Posterior cingulate gyrus (tissue), 11 donors: ENCODE results near the gene SPA17.
A peak's percentile ranks its signal among the peaks of the same experiment; 100 is the strongest.

Experiments used
- DNase-seq, 10 donors: peaks; one replicate each; pipeline versions ENCODE4 v3.0.0 to v3.0.0-alpha.2; 2020 to 2021; ENCODE audit warnings: mixed read lengths in 3 of 10
- intact Hi-C: fragments of 100-400 bp; cut with DNase I; formaldehyde crosslinking; loops from one replicate; pipeline ENCODE4 v1.15.1; 2023

SPA17 gene

DNA sequence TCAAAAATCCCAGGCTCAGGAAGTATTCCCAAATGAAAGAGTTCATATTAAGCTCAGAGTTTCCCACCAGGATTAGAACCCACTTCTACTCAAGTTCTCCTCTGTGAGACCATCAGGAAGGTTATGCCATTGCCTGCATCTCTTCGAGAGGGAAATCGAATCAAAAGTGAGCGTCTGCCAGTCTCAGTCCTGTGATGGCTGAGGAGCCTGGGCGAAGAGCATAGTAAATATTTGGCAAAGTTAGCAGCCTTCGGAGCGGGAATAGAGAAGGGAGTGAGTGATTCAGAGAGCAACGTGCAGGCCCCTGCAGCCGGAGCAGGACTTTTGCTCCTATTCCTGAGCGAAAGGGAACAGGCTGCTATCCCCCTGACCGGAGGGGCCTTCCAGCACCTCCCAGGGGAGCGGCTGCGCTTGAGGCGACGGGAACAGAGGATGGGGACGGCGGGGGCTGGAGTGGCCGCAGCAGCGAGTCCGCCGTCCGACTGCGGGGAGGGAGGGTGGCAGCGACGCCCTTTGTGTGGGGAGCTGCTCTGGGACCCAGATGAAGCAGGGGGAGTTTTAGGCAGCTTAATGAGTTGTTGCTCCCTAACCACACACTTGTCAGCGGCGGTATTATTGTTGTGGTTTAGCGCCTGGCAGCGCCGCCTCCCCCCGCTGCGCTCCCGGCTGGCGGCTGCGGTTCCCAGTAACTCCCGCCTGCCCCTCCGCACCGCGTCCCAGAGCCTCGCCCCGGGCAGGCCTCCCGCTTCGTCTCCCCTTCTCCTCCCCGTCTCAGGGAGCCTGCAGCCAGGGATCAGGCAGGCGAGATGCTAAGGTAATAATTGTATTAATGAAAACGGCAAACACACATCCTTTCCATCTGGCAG, 44.3 kb downstream of the SPA17 start:
- intact Hi-C loops = no loop called here
- DNase-seq = peak in 3 of 10 donors; percentile 69 to 87 (median 78)

DNA sequence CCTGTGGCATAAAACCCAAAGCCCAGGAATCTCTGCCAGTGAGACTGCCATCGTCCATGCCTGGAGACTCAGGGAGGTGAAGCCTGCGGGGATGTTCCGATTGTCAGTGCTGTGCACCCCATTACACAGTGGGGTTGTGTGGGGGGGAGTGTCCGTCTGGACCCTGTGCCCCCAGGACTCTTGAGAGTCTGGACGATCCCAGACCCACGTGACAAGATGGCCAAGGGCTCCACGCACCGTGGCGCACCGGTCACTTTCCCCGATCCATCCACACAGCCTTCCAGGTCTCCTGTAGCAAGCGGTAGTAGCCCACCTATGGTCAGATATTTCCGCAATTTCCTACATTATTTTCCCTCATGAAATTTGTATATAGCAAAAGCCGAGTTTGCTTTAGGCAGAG, 45.1 kb downstream of the SPA17 start:
- intact Hi-C loops = no loop called here
- DNase-seq = peak in 2 of 10 donors; percentile 68 to 70

DNA sequence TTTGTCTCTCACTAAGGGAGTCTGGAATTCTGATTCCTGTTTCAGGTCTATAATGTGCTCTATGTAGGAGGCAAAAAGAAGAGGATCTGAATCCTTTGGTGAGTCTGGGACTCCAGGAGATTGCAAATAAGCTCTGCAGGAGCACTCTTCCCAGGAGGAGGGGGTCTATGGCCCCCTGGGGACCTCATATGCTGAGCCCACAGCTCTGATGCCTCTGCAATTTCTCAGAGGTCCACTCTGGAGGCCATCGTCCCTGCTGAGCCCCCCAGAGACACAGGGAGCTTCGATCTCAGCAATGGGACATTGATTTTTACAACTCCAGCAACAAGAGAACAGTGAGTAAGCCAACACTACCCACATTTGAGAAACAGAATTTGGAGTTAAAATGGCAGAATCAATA, 45.8 kb downstream of the SPA17 start:
- DNase-seq = no peak
- intact Hi-C loops = no loop called here

DNA sequence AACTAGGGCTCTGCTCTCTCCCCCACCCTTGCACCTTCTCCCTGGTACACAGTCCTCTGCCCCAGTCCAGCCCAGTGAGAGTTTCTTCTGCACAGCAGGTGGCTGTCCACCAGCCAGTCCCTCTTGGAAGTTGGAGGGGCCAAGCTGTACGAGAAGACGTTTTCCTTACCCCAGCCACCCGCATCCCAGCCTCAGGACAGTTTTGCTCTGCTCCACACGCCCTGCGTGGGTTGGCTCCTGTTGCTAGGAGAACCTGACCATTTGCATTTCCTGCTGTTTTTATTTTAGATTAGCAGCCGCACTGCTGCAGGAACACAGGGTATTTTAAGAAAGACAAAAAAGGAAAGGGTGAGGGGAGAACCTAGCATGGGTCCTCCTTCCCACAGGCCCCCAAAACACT, 48.5 kb downstream of the SPA17 start:
- DNase-seq = peak in 3 of 10 donors; percentile 33 to 84 (median 78)
- intact Hi-C loops = no loop called here

DNA sequence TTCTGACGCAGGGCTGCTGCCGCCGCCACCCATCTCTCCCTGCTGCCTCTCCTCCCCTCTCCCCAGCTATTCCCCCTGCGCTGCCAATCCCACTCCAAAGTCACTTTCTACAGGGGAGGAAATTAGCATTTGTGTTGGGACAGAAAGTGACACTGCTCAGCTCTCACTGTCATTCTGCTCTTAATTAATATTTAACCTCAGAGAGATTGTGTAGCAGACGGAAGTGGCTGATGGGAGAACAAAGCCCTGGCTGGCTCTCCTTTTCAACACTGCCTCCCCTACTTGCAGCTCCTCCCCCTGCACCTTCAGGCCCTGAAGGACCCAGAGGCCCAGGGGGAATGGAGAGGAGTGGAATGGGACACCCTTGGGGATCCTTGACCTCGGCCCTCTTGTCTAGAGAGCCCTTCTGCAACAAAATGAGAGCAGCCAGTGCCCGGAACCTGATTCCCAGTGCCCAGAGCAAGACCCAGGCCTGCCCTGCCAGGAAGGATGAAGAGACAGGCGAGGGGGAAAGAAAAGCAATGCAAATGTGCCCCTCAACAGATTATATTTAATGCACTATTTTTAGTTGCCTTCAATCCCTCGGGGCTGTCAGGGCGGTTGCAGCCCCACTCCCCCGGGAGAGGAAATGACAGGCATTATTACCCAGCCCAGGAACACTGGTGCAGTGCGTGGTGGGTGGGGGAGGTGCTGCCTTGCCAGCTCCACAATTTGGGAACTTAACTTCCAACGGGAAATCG, 51.4 kb downstream of the SPA17 start:
- no peak for DNase-seq
- intact Hi-C loops = no loop called here

DNA sequence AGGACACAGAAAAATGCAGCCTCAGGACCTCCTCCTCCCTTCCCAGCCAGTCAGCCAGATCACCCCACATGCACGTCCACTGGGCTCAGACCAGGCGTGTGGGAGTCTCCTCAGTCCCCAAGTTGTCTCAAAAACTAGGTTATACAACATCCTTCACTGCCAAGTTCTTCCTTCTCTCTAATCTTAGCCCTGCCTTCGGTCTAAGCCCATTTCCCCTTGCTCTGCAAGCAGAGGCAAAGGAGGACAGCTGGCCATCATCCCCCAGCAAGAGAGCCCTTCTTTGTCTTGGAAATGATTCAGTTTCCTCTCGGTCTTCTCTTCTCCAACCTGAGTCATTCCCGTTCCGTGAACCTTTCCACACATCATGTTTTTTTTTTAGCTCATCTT, 52.0 kb downstream of the SPA17 start:
- intact Hi-C loops = no loop called here
- DNase-seq = peak in 5 of 10 donors; percentile 31 to 90 (median 81)

DNA sequence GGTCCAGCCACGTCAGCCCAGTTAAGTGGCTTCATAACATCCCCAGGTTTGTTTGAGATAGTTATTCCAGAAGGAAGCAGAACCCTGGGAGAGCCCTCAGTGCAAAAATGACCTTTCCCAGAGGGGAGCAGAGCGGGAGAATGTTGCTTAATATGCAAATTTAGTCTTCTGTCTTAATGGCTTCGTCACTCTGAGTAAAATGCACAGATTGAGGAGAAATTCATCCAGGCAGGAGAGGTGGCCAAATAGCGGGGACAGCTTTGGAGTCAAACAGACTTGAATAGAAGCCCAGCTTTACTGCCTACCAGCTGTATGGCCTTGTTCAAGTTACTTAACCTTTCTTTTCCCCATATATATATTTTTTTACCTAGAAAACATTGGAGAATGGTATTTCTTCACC, 53.8 kb downstream of the SPA17 start:
- intact Hi-C loops = no loop called here
- DNase-seq = no peak

DNA sequence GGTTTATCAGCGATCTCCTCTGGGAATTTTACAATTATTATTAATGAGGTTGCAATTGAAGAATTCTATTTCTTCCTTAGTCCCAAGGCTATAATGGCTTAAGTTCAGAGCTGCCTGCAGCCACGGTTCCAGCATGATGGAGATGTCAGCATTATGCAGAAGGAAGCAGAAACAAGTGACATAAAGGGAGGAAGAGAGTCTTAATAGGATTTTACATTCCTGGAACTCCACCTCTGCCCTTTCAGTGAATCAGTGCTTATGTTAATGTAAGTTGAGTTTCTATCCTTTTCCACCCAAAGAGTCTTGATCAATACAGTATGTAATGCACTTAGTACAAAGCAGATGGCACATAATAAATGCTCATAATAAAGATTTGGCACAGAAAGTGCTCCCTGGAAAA, 54.4 kb downstream of the SPA17 start:
- intact Hi-C loops = no loop called here
- DNase-seq = no peak

DNA sequence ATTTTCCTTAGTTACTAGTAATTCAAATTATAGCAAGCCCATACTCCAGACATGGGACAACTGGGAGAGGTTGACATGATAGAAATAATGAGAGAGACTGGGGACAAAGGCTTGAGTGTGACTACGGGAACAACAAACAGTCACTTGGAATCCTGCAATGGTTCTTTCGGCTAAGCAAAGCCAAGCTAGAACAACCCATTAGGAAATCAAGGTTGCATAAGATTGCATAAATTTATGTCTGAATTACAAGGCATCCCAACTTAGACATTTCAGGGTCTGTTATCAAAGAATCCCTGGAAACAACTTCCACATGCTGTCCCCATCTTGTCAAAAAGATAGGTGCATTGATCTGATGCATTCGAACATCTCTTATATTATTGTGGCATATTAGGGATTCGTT, 55.9 kb downstream of the SPA17 start:
- no peak for DNase-seq
- intact Hi-C loops = no loop called here

DNA sequence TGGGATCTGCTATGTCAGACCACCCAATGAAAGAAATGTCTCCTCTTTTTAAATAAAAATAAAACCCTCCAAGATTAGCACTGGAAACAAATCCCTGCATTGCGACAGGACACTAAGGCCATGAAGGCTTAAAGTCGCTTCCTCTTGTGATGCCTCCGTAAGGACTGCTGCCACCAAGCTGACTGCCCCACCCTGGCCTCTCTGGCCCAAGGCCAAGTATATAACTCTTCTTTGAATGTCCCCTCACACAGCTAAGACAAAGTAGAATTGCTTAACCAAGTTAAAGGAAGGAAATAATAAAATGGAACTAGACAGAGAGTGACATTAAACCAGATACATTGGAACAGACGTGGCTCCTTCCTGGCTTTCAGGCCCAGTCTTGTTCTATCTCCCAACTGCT, 58.5 kb downstream of the SPA17 start:
- no peak for DNase-seq
- intact Hi-C loops = no loop called here

DNA sequence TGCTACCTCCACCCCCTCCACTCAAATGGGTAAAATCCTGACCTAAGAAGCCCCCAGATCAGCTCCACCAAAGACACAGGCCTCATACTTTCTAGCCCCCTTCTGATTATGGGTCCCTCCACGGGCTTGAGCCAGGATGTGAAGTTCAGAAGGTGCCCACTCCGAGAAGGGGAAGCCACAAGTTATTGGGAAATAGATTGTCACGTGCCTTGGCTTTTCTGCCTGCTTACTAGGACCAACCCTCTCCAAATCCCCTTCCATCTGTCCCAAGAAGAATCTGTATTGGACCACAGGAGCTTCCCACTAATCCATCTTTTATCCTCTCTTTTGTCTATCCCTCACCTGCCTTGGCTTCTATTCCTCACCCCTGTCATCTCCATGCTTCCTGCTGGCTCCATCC, 63.0 kb downstream of the SPA17 start:
- DNase-seq = no peak
- intact Hi-C loops = no loop called here

DNA sequence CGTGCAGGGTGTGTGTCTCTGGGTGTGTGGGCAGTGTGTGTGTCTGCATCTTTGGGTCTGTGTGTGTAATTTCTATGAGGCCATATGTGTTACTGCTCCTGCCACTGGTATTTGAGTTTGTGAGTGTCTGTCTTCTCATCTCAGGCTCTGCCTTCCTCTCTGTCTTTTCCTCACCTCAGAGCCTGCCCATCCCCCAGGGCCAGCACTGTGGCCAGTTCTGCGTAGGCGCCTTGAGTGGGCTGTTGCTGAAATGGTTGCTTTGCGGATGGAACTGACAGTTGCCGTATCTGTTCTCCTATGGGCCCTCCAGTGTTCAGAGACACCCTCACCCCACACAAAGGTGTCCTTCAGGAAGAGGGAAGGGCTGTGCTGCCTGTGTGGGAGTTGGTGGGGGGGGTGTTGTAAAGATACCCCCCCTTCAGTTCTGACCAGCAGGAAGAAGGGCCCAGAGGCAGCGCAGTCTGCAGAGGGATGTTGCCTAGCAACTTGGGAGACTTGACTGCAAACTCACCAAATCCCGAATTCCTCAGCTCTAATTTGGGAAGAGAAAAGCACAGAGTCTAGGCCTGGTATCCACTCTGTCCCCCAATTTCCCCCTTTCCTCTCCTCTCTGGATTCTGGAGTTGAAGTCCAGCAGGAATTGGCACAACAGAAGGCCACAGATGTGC, 64.1 kb downstream of the SPA17 start:
- peak in 4 of 10 donors; percentile 35 to 92 (median 86) for DNase-seq
- intact Hi-C loops = no loop called here

DNA sequence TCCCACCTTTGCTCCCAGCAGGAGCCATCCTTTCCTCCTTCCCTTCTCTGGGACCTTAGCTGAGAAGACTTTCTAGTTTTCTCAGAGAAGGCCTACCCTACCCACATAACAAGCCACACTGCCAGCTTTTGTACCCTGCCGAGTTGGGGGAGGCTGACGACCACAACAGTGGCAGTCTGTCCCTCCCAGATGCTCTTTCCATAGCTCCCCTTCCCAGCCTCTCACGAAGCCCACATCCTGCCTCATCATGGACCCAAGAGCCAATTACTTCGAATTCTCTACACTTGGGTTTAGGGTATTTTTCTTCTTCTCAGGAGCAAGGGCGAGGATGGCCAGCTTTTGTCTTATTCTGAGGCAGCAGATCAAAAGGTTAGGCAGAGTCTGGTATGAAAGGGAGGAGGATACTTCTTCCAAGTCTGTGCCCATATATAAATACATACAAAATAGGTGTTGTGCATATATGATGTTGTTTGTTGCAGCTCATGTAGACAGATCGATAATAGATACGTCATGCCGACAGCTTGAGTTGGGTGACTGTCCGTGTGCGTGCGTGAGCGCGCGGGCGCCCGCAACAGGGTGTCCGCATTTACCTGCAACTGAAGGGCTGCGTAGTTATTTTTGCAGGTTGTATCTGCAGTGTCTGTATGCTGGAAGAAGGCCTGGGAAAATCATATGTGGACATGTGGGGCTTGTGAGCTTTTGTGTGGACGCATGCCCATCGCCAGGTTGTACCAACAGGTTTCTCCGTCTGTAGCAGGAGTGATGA, 65.2 kb downstream of the SPA17 start:
- intact Hi-C loops = no loop called here

DNA sequence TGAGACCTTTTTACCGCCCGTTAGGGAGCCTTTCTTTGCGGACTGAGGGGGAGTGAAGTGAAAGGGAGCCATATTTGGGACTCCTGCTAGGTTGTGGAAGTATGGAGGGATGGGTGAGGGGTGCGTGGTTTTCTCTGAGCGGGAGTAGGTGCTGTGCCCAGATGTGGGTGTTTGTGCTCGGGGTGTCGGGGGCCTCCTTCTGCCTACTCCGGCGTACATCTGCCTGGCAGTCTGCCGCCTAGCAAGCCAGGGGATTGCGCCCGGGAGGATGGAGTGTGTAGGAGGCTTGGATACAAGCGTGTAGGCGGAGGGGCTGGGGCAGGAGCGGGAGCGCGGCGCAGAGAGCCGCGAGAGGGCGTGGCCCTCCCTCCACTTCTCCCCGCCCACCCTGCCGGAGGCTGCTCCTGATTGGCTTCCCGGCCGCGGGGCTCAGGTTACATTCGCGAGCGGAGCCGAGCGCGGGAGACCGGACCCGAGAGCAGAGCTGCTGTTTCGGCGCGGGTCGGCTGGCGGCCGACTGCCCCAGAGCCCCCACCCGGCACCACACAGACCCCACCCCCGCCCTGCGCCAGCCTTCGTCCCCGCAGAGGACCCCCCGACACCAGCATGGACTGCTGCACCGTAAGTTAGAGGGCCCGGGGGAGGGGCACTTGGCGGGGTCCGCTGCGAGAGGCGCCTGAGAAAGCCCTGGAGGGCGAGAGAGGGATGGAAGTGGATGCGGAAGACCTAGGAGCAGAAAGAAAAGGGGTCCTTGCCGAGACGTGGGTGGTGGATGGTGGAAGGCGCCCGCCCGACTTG, 66.0 kb downstream of the SPA17 start, which contains the start of gene NRGN:
Gene NRGN, plus strand, starts transcription at position 464 of the 798 bp plus-strand sequence. Its CDS starts 143 bp downstream, at position 607.
- peak; percentile 64 to 98 (median 89) for DNase-seq
- intact Hi-C loops = loop anchor here (5.0 kb wide), 1 partner anchor 67 kb away; the partner anchor contains the start of genes SIAE and SPA17

More for the DNA sequence above, 65.2 kb downstream of the SPA17 start:
- DNase-seq = no peak

DNA sequence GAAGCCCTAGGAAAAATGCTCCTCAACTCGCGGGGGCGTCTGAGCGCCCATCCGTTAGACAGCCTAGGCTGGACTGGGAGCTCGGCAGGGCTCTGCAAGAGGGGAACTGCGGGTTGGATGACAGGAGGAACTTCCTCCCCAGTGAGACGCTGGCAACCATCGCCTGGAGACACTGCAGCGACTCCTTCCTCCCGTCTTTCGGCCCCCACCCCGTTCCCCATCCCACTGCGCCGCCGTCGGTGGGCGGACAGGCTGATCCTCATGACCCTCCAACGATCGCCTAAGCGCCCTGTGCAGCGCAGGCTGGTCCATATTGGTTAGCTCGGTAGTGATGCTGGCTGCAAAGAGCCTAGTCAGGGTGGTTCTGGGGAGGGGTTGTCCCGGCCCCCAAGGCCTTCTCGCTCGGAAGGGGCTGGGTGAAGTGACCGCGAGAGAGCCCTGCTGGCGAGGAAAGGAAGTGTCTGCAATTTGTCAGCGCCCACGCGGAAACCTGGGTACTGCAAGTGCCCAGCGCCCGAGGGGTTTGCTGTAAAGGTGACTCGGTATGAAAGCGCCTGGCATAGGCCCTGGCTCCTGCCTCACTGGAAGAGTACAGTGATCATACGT, 66.7 kb downstream of the SPA17 start:
- peak in 5 of 10 donors; percentile 50 to 92 (median 90) for DNase-seq
- intact Hi-C loops = loop anchor here (5.0 kb wide), 1 partner anchor 68 kb away; the partner anchor contains the start of genes SIAE and SPA17

DNA sequence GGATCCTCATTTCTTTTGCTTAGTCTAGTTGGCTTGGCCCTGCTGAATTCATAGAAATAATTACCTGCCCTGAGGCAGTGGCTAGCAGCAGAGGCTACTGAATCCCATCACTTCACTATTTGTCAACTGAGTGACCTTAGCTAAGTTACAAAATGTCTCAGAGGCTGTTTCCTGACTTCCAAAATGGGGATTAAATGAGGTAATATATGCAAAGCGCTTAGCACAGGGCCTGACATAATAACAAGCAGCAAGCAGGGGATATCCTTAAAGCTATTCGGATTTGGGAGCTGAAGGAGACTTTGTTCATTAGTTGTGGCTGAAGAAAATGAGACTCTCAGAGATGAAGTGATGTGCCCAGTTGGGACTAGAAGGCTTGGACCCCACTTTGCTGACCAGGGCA, 68.9 kb downstream of the SPA17 start:
- intact Hi-C loops = loop anchor here (5.0 kb wide), 1 partner anchor 70 kb away; the partner anchor contains the start of genes SIAE and SPA17

DNA sequence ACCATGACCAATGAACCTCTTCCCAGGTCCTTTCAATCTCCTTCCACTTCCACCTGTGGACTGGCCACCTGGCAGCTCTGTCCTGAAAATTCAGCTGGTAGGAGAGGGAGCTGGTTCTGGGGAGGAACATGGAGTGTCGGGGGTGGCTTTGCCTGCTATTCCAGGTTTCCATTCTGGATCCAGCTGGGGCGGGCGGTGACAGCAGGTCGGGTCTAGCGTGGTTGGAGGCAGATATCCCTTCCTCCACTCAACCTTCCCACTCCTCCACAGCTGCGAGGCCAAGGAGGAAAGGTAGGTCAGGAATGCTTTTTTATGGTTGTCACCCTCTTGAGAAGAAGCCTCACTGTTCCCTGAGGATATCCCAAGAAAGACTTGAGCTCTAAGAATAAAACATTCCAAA, 69.3 kb downstream of the SPA17 start:
- no peak for DNase-seq
- intact Hi-C loops = loop anchor here (5.0 kb wide), 1 partner anchor 71 kb away; the partner anchor contains the start of genes SIAE and SPA17

More for the DNA sequence above, 68.9 kb downstream of the SPA17 start:
- no peak for DNase-seq

DNA sequence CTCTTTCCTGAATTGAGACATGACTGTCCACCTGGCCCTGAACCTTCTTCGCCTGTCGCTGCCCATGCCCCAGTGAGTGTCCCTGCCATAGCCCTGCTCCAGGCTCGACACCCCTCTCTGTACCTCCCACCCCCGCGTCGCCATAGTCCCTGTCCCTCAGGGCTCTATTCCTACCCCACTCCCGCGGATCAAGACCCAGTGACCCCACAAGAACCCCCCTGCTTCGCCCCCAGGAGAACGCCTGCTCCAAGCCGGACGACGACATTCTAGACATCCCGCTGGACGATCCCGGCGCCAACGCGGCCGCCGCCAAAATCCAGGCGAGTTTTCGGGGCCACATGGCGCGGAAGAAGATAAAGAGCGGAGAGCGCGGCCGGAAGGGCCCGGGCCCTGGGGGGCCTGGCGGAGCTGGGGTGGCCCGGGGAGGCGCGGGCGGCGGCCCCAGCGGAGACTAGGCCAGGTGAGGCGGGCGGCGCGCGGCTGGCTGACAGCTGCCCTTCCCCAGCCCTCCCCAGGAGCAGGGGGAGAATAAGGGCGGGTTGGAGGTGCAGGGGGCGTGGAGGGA, 71.6 kb downstream of the SPA17 start:
- no peak for DNase-seq
- intact Hi-C loops = no loop called here
